Spleen (tissue), 7 donors: Measurements from ENCODE around the gene TSPOAP1.
A peak's percentile ranks its signal among the peaks of the same experiment; 100 is the strongest.

Experiments
- CTCF ChIP-seq, 11 experiments: fragments of 200-600 bp in 7 of 11; fragments of 450-650 bp in 4 of 11; sonication (generic) in 4 of 11; IDR thresholded peaks in 8 of 11; conservative IDR thresholded peaks in 3 of 11; 1 replicate in 7 of 11; 2 replicates in 4 of 11; pipeline versions ENCODE4 v1.4.0 to v1.8.0; 2016 to 2021; ENCODE audit warnings: antibody characterized with exemption in 11 of 11, inconsistent platforms in 4 of 11, mild to moderate bottlenecking in 1 of 11
- POLR2A ChIP-seq, 3 donors: fragments of 450-650 bp; IDR thresholded peaks; one replicate each; pipeline ENCODE4 v1.5.1; 2017; ENCODE audit warnings: antibody characterized with exemption in 3 of 3, mild to moderate bottlenecking in 1 of 3
- POLR2AphosphoS5 ChIP-seq, 3 donors: sonication (generic); formaldehyde crosslinking; IDR thresholded peaks; one replicate each; pipeline ENCODE4 v1.5.1; 2017; ENCODE audit warnings: antibody characterized with exemption in 3 of 3
- donor health status: DM: no; HTN: no; CAD: no; lungs with moderate emphysema.
- donor health status: DM: no; HTN: no; CAD: no.
- donor health status: DM: no; HTN: no; CAD: no.

GRCh38 chr17:58330538-58330996, 2.0 kb upstream of the TSPOAP1 start:
- TF ChIP-seq POLR2A (IDR thresholded peaks at IDR 0.05), result no peak
- TF ChIP-seq CTCF (IDR thresholded peaks at IDR 0.05 in 8 of 11, conservative IDR thresholded peaks at IDR 0.05 in 3 of 11), result no peak
- peak in 1 of 3 donors; percentile 42 for TF ChIP-seq POLR2AphosphoS5 (IDR thresholded peaks at IDR 0.05)
